IMR-90 (cell line): ENCODE results near the gene PTK7. TPM values are rescaled to one million over a fixed set of nuclear protein-coding genes. Genes with fewer than 3 reads are reported as not detected.

Source experiments
- ATAC-seq: fragments of 200-7000 bp; cut with Tn5 transposase; 2 replicates; pipeline ENCODE4 v1.9.1; 2020; ENCODE audit warnings: low read depth, mild to moderate bottlenecking, moderate library complexity
- BruUV-seq: library from RNA; stranded (reverse); fragments of 400-500 nt; replicated peaks from 2 replicates; lab custom pipeline; 2021; lab: Mats Ljungman, UMichigan
- CTCF ChIA-PET: fragments of 300-600 bp; formaldehyde crosslinking; extraction: SDS; loops from one replicate; lab custom pipeline; 2021; ENCODE audit warnings: antibody characterized with exemption; lab: Yijun Ruan, JAX
- POLR2A ChIA-PET: fragments of 300-600 bp; sonication (Branson Sonifier 250); formaldehyde crosslinking; loops from one replicate; lab custom pipeline; 2022; ENCODE audit warnings: antibody characterized with exemption; ENCODE audit not compliant: unreplicated experiment; lab: Charles Lee
- DNase-seq: peaks from one replicate; pipeline ENCODE4 v3.0.0; 2013
- H2AFZ ChIP-seq: replicated peaks from 2 replicates; pipeline ENCODE3; 2013; ENCODE audit warnings: low read length, mild to moderate bottlenecking; ENCODE audit not compliant: poor library complexity
- H2AK5ac ChIP-seq: 2 replicates; pipeline ENCODE4 v1.6.1; 2013; ENCODE audit warnings: low read depth, low read length, inconsistent platforms
- H2AK9ac ChIP-seq: replicated peaks from 2 replicates; pipeline ENCODE3; 2013; ENCODE audit warnings: mild to moderate bottlenecking, low read depth, low read length, moderate library complexity; ENCODE audit not compliant: poor library complexity
- H2BK120ac ChIP-seq: 2 replicates; pipeline ENCODE4 v1.6.1; 2013; ENCODE audit warnings: low read depth, low read length, inconsistent platforms
- H2BK15ac ChIP-seq: 3 replicates; pipeline ENCODE4 v1.6.1; 2013; ENCODE audit warnings: low read depth, low read length, inconsistent platforms
- H2BK20ac ChIP-seq: 2 replicates; pipeline ENCODE4 v1.6.1; 2013; ENCODE audit warnings: low read depth, mild to moderate bottlenecking, inconsistent platforms, low read length, moderate library complexity
- H2BK5ac ChIP-seq: 2 replicates; pipeline ENCODE4 v1.6.1; 2013; ENCODE audit warnings: mild to moderate bottlenecking, low read depth, low read length, inconsistent platforms; ENCODE audit not compliant: poor library complexity, severe bottlenecking
- H3K14ac ChIP-seq: replicated peaks from 2 replicates; pipeline ENCODE4 v1.6.1; 2013; ENCODE audit warnings: low read depth, low read length, inconsistent platforms
- H3K18ac ChIP-seq: 2 replicates; pipeline ENCODE4 v1.6.1; 2013; ENCODE audit warnings: low read depth, low read length, control low read depth
- H3K23ac ChIP-seq: 2 replicates; pipeline ENCODE4 v1.6.1; 2013; ENCODE audit warnings: low read depth, low read length, inconsistent platforms
- H3K27ac ChIP-seq: 2 replicates; pipeline ENCODE4 v1.5.1; 2013; ENCODE audit warnings: mild to moderate bottlenecking, control low read depth, low read length; ENCODE audit not compliant: insufficient read depth
- H3K27me3 ChIP-seq: 2 replicates; pipeline ENCODE4 v1.6.1; 2013; ENCODE audit warnings: low read length; ENCODE audit not compliant: control insufficient read depth, insufficient read depth
- H3K36me3 ChIP-seq: 2 replicates; pipeline ENCODE4 v1.6.1; 2013; ENCODE audit warnings: low read length, mixed read lengths; ENCODE audit not compliant: control insufficient read depth, insufficient read depth
- H3K4ac ChIP-seq: 2 replicates; pipeline ENCODE4 v1.6.1; 2013; ENCODE audit warnings: low read depth, low read length, inconsistent platforms
- H3K4me1 ChIP-seq: 2 replicates; pipeline ENCODE4 v1.6.1; 2013; ENCODE audit warnings: low read length, mixed read lengths; ENCODE audit not compliant: control insufficient read depth, insufficient read depth
- H3K4me2 ChIP-seq: 2 replicates; pipeline ENCODE4 v1.6.1; 2013; ENCODE audit warnings: low read depth, mild to moderate bottlenecking, control low read depth, low read length, moderate library complexity
- H3K4me3 ChIP-seq: 2 replicates; pipeline ENCODE4 v1.5.1; 2013; ENCODE audit warnings: low read depth, mild to moderate bottlenecking, control low read depth, low read length, moderate library complexity; ENCODE audit not compliant: insufficient read depth
- H3K56ac ChIP-seq: 2 replicates; pipeline ENCODE4 v1.6.1; 2013; ENCODE audit warnings: low read length, inconsistent platforms; ENCODE audit not compliant: insufficient read depth; ENCODE audit errors: extremely low read depth
- H3K79me1 ChIP-seq, 2 experiments: 2 replicates each; pipeline ENCODE4 v1.6.1; 2013; ENCODE audit warnings: low read length in 2 of 2, inconsistent platforms in 1 of 2, low read depth in 1 of 2
- H3K9ac ChIP-seq: 2 replicates; pipeline ENCODE4 v1.6.1; 2013; ENCODE audit warnings: low read depth, low read length, control low read depth
- H3K9me1 ChIP-seq: 2 replicates; pipeline ENCODE4 v1.6.1; 2013; ENCODE audit warnings: low read length, inconsistent platforms; ENCODE audit not compliant: insufficient read depth
- H3K9me3 ChIP-seq: 2 replicates; pipeline ENCODE4 v1.6.1; 2013; ENCODE audit warnings: low read length; ENCODE audit not compliant: control insufficient read depth, insufficient read depth
- H4K20me1 ChIP-seq: 2 replicates; pipeline ENCODE4 v1.6.1; 2013; ENCODE audit warnings: low read length, inconsistent platforms; ENCODE audit not compliant: insufficient read depth
- H4K5ac ChIP-seq: 2 replicates; pipeline ENCODE4 v1.6.1; 2013; ENCODE audit warnings: mild to moderate bottlenecking, low read depth, low read length, control low read depth
- H4K8ac ChIP-seq, 2 experiments: 2 replicates each; pipeline ENCODE4 v1.6.1; 2013; ENCODE audit warnings: low read depth in 2 of 2, low read length in 2 of 2, control low read depth in 1 of 2, inconsistent platforms in 1 of 2
- H4K91ac ChIP-seq: 2 replicates; pipeline ENCODE4 v1.6.1; 2013; ENCODE audit warnings: low read depth, low read length, inconsistent platforms; ENCODE audit not compliant: insufficient read depth
- CEBPB ChIP-seq: IDR thresholded peaks from 2 replicates; pipeline ENCODE4 v1.6.1; 2012; ENCODE audit warnings: low read depth, low read length, improper control_type of control experiment
- CHD1 ChIP-seq: IDR thresholded peaks from 2 replicates; pipeline ENCODE4 v1.6.1; 2012; ENCODE audit warnings: low read depth, low read length, improper control_type of control experiment
- CTCF ChIP-seq: conservative IDR thresholded peaks from 2 replicates; pipeline ENCODE4 v1.5.1; 2012; ENCODE audit warnings: mild to moderate bottlenecking, low read depth, low read length, improper control_type of control experiment
- ELK1 ChIP-seq: fragments of 150-350 bp; IDR thresholded peaks from 2 replicates; pipeline ENCODE4 v1.6.1; 2016; ENCODE audit warnings: low read depth, mild to moderate bottlenecking, low read length, moderate library complexity, borderline replicate concordance
- FOS ChIP-seq: fragments of 150-350 bp; IDR thresholded peaks from 2 replicates; pipeline ENCODE4 v1.6.1; 2016; ENCODE audit warnings: low read depth, low read length
- MAFK ChIP-seq: IDR thresholded peaks from 2 replicates; pipeline ENCODE4 v1.6.1; 2012; ENCODE audit warnings: low read depth, low read length, improper control_type of control experiment
- MAZ ChIP-seq: IDR thresholded peaks from 2 replicates; pipeline ENCODE4 v1.6.1; 2012; ENCODE audit warnings: low read depth, mild to moderate bottlenecking, low read length, improper control_type of control experiment, moderate library complexity, borderline replicate concordance
- MXI1 ChIP-seq: IDR thresholded peaks from 2 replicates; pipeline ENCODE4 v1.6.1; 2012; ENCODE audit warnings: low read depth, mild to moderate bottlenecking, low read length, moderate library complexity, borderline replicate concordance
- NFE2L2 ChIP-seq: fragments of 150-350 bp; IDR thresholded peaks from 2 replicates; pipeline ENCODE4 v1.6.1; 2016; ENCODE audit warnings: low read depth, mild to moderate bottlenecking, low read length
- POLR2A ChIP-seq: IDR thresholded peaks from 2 replicates; pipeline ENCODE4 v1.6.1; 2012; ENCODE audit warnings: mild to moderate bottlenecking, low read depth, low read length
- RAD21 ChIP-seq: IDR thresholded peaks from 2 replicates; pipeline ENCODE4 v1.6.1; 2012; ENCODE audit warnings: low read length, improper control_type of control experiment
- RFX5 ChIP-seq: IDR thresholded peaks from 2 replicates; pipeline ENCODE4 v1.8.0; 2012; ENCODE audit warnings: low read depth, mild to moderate bottlenecking, low read length, moderate library complexity
- SMC3 ChIP-seq: fragments of 150-350 bp; IDR thresholded peaks from 2 replicates; pipeline ENCODE4 v1.6.1; 2016; ENCODE audit warnings: low read depth, mild to moderate bottlenecking, antibody characterized with exemption, low read length, moderate library complexity
- WGBS, 2 experiments: methylation state at CpG; one replicate each; pipeline versions ENCODE4 v1.1.5 to v1.1.7; 2013; ENCODE audit warnings: missing lambda C conversion rate in 2 of 2; ENCODE audit not compliant: insufficient read length in 1 of 2; ENCODE audit errors: extremely low coverage in 2 of 2; 5-methylcytosine and 5-hydroxymethylcytosine counted together
- dilution Hi-C: fragments of 300-500 bp; cut with HindIII; formaldehyde crosslinking; loops from one replicate; pipeline ENCODE4 v1.14.3; 2018; ENCODE audit warnings: low sequenced_read_pairs; ENCODE audit not compliant: unreplicated experiment
- in situ Hi-C: fragments of 300-500 bp; cut with MboI; formaldehyde crosslinking; loops from 3 replicates; pipeline ENCODE4 v1.14.3; 2019; ENCODE audit warnings: low sequenced_read_pairs, inconsistent platforms, mixed read lengths
- intact Hi-C: fragments of 100-400 bp; cut with micrococcal nuclease; formaldehyde crosslinking; loops from 2 replicates; pipeline ENCODE4 v1.10.0; 2022
- polyA plus RNA-seq, 3 experiments: library from polyadenylated mRNA; depleted of rRNA; stranded (reverse); fragments of >200 nt; gene quantifications; 2 replicates each; pipeline ENCODE4 v1.2.3, GENCODE V29; 2012; ENCODE audit warnings: low replicate concordance in 1 of 3
- total RNA-seq: library from RNA; depleted of rRNA; stranded (reverse); fragments of >200 nt; gene quantifications from 2 replicates; pipeline ENCODE4 v1.2.3, GENCODE V29; 2012

Gene PTK7
- total and polyA plus RNA-seq, 2 of the 4 experiments (the other 2 are of a cell fraction), result 47.1 to 142 TPM

GRCh38 chr6:43170931-43171706 lies 95.0 kb downstream of the PTK7 start, which contains the start of gene SRF:
TSS of gene SRF (plus strand) at chr6:43171269. CDS start at chr6:43171657, 388 bp downstream.
- Histone ChIP-seq H4K20me1 (peaks cover 34% of the 10 kb centered on the region), H3K56ac (peak within 1 kb of the TSS; percentile 96), H3K27me3 (no peaks in the 10 kb centered on the region), H3K9me3 (no peaks in the 10 kb centered on the region), H2AK5ac (peak within 1 kb of the TSS; percentile 100), H2AFZ (peak within 1 kb of the TSS; percentile 95), H2BK20ac (peak within 1 kb of the TSS; percentile 14; the same call in 1 of the 2 replicates), H3K9ac (peak within 1 kb of the TSS; percentile 99), H2BK5ac (peak within 1 kb of the TSS; percentile 94), H3K4me2 (peak within 1 kb of the TSS; percentile 86), H3K79me1 (peaks cover 14 to 32% of the 10 kb centered on the region in 2 experiments), H3K23ac (peak within 1 kb of the TSS; percentile 97), H2BK15ac (peak within 1 kb of the TSS; percentile 75; the same call in 1 of the 3 replicates), H3K14ac (peak within 1 kb of the TSS; percentile 99), H4K5ac (peak within 1 kb of the TSS; percentile 67), H3K4ac (peak within 1 kb of the TSS; percentile 100), H3K18ac (peak within 1 kb of the TSS; percentile 69), H3K4me3 (peak within 1 kb of the TSS; percentile 73), H4K91ac (peak within 1 kb of the TSS; percentile 100), H3K27ac (peak within 1 kb of the TSS; percentile 97), H2AK9ac (peak within 1 kb of the TSS; percentile 99), H2BK120ac (peak within 1 kb of the TSS; percentile 69; the same call in 1 of the 2 replicates), H4K8ac (peak within 1 kb of the TSS; percentile 86 to 97), H3K9me1 (peaks cover 15% of the 10 kb centered on the region), H3K36me3 (peaks cover 14% of the 10 kb centered on the region), H3K4me1 (peaks cover 15% of the 10 kb centered on the region)
- intact Hi-C loops, result no loop called here
- WGBS, 2 experiments, result 0% methylated on average over 28 of the region's 83 CpGs; no CpG with 5 or more reads in 1 of the 2 experiments
- CTCF ChIA-PET, result interaction anchor here (0.7 to 0.8 kb wide), 3 partner anchors 11 to 28 kb away, joined by 3 to 6 read pairs (median 4); partner anchors contain the start of gene CUL9
- in situ Hi-C loops, result no loop called here
- peak; percentile 99 for DNase-seq
- BruUV-seq, result no TSS peak
- dilution Hi-C loops, result no loop called here
- POLR2A ChIA-PET, result interaction anchor here (0.6 to 1.1 kb wide), 2 partner anchors 11 to 187 kb away, joined by 3 to 6 read pairs; partner anchors contain the start of genes CUL9 and PPP2R5D
- peak; percentile 67 for ATAC-seq
- TF ChIP-seq MAFK, result no peak
- TF ChIP-seq FOS, result no peak
- TF ChIP-seq RFX5, result no peak
- TF ChIP-seq RAD21, result peak; percentile 41; the same call in 1 of the 2 replicates
- peak; percentile 88 for TF ChIP-seq ELK1
- TF ChIP-seq CEBPB, result no peak
- TF ChIP-seq NFE2L2, result 0 out of 2 replicates have a peak, but pooled peaks have one; percentile 6
- peak; percentile 88 for TF ChIP-seq CTCF
- TF ChIP-seq SMC3, result peak; percentile 37
- TF ChIP-seq MAZ, result peak; percentile 96; the same call in 1 of the 2 replicates
- TF ChIP-seq CHD1, result no peak
- peak; percentile 56 for TF ChIP-seq POLR2A
- 0 out of 2 replicates have a peak, but pooled peaks have one; percentile 33 for TF ChIP-seq MXI1
